GM18951 (cell line): ENCODE results near the gene FSHB.
"Not testable (repeated sequence)": the region's sequence is repeated elsewhere in the genome, so short reads cannot be mapped to it uniquely, and the experiment has no call there.

Source experiments
- POLR2A ChIP-seq: IDR thresholded peaks from 4 replicates; pipeline ENCODE4 v1.6.1; 2011; ENCODE audit warnings: mild to moderate bottlenecking; ENCODE audit not compliant: insufficient read length, insufficient read depth; ENCODE audit errors: extremely low read depth
- in situ Hi-C: fragments of 300-500 bp; cut with MboI; formaldehyde crosslinking; loops from one replicate; pipeline ENCODE4 v1.12.0; 2022; ENCODE audit warnings: low sequenced_read_pairs, mixed read lengths, inconsistent platforms; ENCODE audit not compliant: unreplicated experiment

The FSHB gene

GRCh38 chr11:30244265-30244664 lies 13.5 kb downstream of the FSHB start:
- no peak for TF ChIP-seq POLR2A
- in situ Hi-C loops: no loop called here

- in situ Hi-C loops: no loop called here
- no peak for TF ChIP-seq POLR2A
Observed at GRCh38 chr11:30245621-30246020, 14.8 kb downstream of the FSHB start.

DNA sequence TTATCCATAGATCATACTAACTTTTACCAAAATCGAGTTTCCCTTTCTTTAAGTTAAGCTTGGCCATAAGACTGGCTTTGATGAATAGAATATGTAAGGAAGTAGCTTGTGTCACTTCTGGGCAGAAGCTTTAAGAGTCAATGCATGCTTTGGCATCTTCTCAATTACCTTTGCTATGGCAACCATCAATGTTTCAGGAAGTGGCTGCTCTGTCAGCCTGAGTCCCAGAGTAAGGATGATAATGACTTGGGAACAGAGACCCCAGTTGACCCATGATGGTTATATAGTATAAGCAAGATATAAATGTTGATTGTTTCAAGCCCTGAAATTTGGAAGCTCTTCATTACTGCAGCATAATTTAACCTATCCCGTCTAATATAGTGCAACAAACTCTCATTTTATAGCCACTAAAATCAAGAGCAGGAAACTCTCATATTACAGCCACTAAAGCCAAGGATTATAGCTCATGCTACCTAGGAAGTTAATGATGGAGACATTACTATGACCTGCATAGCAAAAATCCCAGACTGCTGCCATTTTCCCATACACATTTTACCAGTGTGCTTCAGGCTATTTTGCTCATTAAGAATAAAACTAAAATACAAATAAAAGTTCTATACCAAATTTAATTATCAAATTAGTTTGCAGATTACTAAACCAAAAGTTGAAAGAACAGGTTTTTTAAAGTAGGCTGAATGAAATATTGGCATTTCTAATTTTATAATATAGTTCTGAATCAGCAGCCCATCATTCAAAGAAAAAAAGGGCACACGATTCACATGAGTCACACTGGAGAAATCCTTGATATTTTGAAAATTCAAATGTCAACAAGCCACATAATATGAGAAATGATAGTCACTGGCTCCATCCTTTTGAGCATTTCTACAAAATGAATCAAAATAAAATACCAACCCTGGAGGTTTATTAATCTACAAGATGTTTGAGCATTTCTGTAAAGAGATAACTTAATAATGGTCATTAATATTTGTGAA lies 23.8 kb downstream of the FSHB start:
- no peak for TF ChIP-seq POLR2A
- in situ Hi-C loops: no loop called here

- TF ChIP-seq POLR2A: no peak
- in situ Hi-C loops: no loop called here
Observed at GRCh38 chr11:30255637-30256036, 24.8 kb downstream of the FSHB start.

DNA sequence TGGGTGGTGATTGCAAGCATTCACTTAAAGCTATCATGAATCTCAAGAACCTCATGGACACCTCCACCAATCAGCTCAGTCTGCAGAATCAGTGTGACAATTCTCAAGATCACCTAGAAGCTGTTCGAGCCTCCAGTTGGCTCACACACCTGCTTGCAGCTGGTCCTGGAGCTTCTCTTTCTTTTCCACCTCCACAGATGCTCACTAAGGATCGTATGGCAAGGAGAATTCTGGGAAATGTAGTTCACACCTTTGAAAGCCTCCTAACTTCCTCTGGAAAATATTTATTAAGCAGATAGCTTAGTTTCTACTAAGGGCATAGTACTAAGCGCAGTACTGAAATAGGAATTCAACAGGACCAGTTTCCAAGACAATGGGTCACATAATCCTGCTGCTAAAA lies 26.2 kb downstream of the FSHB start:
- in situ Hi-C loops: no loop called here
- TF ChIP-seq POLR2A: no peak

GRCh38 chr11:30258679-30259078 lies 27.9 kb downstream of the FSHB start:
- no peak for TF ChIP-seq POLR2A
- in situ Hi-C loops: no loop called here

DNA sequence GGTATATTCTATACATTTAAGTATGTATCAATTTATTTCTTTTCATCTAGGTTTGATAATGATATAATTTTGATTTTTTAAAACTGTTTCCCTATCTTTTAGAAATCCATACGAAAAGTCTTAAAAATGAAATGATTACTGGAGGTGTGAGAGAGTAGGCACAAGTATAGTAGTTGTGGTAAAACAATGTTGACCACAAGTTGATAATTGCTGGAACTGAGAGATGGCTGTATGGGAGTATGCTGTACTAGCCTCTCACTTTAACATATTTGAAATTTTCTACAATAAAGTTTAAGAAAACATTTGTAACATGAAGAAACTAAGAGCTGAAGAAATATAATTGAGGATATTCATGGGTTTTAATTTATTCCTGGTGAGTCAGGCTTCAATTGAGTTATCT lies 30.0 kb downstream of the FSHB start:
- TF ChIP-seq POLR2A: no peak
- in situ Hi-C loops: no loop called here

DNA sequence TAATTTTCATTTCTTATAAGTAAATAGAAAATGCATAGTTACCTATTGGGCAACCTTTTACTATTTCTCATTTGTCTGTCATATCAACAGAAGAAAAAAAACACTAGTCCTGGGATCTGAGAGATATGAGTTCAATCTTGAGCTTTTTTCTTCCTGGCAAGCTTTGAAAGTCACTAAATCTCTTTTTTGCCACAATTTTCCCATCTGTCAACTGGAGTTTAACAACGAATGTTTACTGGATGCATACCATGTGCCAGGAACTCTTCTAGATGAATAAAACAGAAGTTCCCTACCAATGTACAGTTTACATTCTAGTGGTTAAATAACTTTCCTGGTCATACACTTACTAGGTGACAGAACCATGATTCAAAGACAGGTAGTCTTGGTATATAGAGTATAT lies 31.0 kb downstream of the FSHB start:
- no peak for TF ChIP-seq POLR2A
- in situ Hi-C loops: no loop called here

- in situ Hi-C loops: not testable (repeated sequence)
Observed at GRCh38 chr11:30268638-30269037, 37.8 kb downstream of the FSHB start.

GRCh38 chr11:30270671-30271070 lies 39.9 kb downstream of the FSHB start:
- in situ Hi-C loops: no loop called here
- no peak for TF ChIP-seq POLR2A

- no peak for TF ChIP-seq POLR2A
Observed at GRCh38 chr11:30277176-30277575, 46.4 kb downstream of the FSHB start.

GRCh38 chr11:30279796-30280195 lies 49.0 kb downstream of the FSHB start:
- no peak for TF ChIP-seq POLR2A
- in situ Hi-C loops: no loop called here

More at GRCh38 chr11:30277176-30277575, 46.4 kb downstream of the FSHB start:
- in situ Hi-C loops: no loop called here

DNA sequence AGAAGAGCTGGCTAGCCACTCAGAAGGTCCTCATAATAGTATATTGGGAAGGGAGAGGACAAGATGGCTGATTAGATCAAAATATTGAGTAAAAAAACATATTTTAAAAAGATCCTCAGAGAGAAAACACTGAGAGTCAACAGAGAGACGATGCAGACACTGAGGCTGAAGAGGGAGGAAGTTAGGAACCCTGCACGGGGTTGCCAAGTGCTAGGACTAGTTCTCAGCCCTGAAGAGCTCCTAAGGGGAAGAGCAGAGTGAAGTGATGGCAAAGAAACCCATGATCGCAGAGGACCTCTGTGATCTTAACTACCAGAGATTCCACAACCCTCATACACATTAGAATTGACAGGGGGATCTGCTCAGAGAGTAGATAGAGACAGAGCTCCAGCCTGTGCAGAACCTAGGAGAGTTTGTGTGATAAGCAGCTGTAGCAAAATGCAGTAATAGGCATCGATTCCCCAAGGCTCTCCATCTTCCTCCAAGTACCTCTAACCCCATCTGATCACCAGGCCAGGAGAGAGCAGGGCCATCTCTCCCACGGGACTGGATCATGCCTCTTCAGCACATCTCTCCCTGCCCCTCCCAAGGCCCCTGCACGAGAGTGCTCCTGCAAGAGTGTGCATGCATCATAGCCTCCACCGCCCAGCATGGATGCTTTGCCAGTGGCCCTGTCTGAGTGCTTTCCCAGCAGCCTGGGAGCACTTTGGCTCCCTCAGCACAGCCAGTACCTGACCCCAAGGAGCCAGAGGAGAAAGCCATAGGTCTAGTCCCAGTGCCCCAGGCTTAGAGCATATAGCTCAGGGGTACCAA lies 50.9 kb downstream of the FSHB start:
- TF ChIP-seq POLR2A: no peak
- in situ Hi-C loops: no loop called here

DNA sequence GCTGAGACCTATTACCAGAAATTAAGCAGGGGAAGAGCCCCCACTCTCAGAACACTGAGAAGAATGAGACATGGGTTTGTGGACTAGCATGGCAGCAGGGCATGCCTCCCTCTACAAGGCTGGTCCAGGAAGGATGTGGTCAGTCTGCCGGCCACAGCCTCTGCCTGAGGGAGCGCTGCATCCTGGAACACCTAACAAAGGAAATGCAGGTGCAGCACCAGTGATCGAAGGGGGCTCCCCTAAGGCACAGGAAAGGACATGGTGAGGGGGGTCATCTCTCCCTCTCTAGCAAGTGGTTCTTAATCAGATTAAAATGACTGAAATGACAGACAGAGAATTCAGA lies 51.4 kb downstream of the FSHB start:
- in situ Hi-C loops: no loop called here
- no peak for TF ChIP-seq POLR2A
